ENCODE data around the gene VPS35L. TPM values are rescaled to one million over a fixed set of nuclear protein-coding genes. Genes with fewer than 3 reads are reported as not detected.
A peak's percentile ranks its signal among the peaks of the same experiment; 100 is the strongest.

The VPS35L gene
- total RNA-seq, 6 experiments from 2014 or later, result 65.6 to 81.9 (median 76.8) TPM

DNA sequence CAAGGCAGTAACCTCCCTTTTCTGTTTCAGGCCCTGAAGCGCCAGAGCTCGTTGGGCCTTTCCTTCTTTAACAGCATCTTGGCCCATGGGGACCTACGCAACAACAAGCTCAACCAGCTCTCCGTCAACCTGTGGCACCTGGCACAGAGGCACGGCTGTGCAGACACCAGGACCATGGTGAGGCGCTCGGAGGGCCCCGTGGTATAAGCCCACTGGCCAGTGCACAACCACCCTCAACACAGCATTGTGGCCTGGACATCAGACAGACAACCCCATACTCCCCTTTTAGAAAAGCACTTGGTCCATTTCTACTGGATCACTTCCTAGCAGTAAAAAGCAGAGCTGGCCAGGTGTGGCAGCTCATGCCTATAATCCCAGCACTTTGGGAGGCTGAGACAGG is 144.0 kb downstream of the VPS35L start:
- Mint-ChIP-seq H3K4me3 (no peak overlapping the region), H3K27ac (no peak overlapping the region), H3K36me3 (ENCODE audit: low read depth) (peaks cover 38% of the 10 kb centered on the region), H3K27me3 (ENCODE audit: insufficient read depth) (peaks cover 7% of the 10 kb centered on the region; the same call in 1 of the 2 replicates), H3K4me1 (ENCODE audit: low read depth) (peaks cover 53% of the 10 kb centered on the region), H3K9me3 (no peaks in the 10 kb centered on the region)
- no peak for TF ChIP-seq CTCF (IDR thresholded peaks at IDR 0.05)
- no peak for DNase-seq

GRCh38 chr16:19700319-19700781 is 144.8 kb downstream of the VPS35L start:
- Mint-ChIP-seq H3K27me3 (ENCODE audit: insufficient read depth) (peaks cover 10% of the 10 kb centered on the region; the same call in 1 of the 2 replicates), H3K27ac (peak overlapping the region; percentile 27; the same call in 1 of the 2 replicates), H3K4me1 (ENCODE audit: low read depth) (peaks cover 62% of the 10 kb centered on the region), H3K36me3 (ENCODE audit: low read depth) (peaks cover 46% of the 10 kb centered on the region), H3K9me3 (no peaks in the 10 kb centered on the region), H3K4me3 (0 out of 2 replicates have a peak overlapping the region, but pooled peaks have one; percentile 15)
- no peak for DNase-seq
- no peak for TF ChIP-seq CTCF (IDR thresholded peaks at IDR 0.05)

- peaks cover 59% of the 10 kb centered on the region for H3K4me1 Mint-ChIP-seq (ENCODE audit: low read depth)
- peaks cover 51% of the 10 kb centered on the region for H3K36me3 Mint-ChIP-seq (ENCODE audit: low read depth)
- peak overlapping the region; percentile 27; the same call in 1 of the 2 replicates for H3K27ac Mint-ChIP-seq
- no peak for DNase-seq
- H3K9me3 Mint-ChIP-seq, result no peaks in the 10 kb centered on the region
- no peak for TF ChIP-seq CTCF (IDR thresholded peaks at IDR 0.05)
- H3K4me3 Mint-ChIP-seq, result no peak overlapping the region
- H3K27me3 Mint-ChIP-seq (ENCODE audit: insufficient read depth), result peaks cover 10% of the 10 kb centered on the region; the same call in 1 of the 2 replicates
These were observed 145.6 kb downstream of the VPS35L start for GRCh38 chr16:19701091-19701490.

GRCh38 chr16:19703172-19703889 is 147.8 kb downstream of the VPS35L start:
- no peak for DNase-seq
- no peak for TF ChIP-seq CTCF (IDR thresholded peaks at IDR 0.05)
- peaks cover 44% of the 10 kb centered on the region for H3K4me1 Mint-ChIP-seq (ENCODE audit: low read depth)
- H3K4me3 Mint-ChIP-seq, result no peak overlapping the region
- H3K36me3 Mint-ChIP-seq (ENCODE audit: low read depth), result peaks cover 49% of the 10 kb centered on the region
- H3K27me3 Mint-ChIP-seq (ENCODE audit: insufficient read depth), result peaks cover 5% of the 10 kb centered on the region; the same call in 1 of the 2 replicates
- peak overlapping the region; percentile 73; the same call in 1 of the 2 replicates for H3K27ac Mint-ChIP-seq
- no peaks in the 10 kb centered on the region for H3K9me3 Mint-ChIP-seq

- no peak overlapping the region for H3K4me3 Mint-ChIP-seq
- DNase-seq, result peak; percentile 46
- TF ChIP-seq CTCF (IDR thresholded peaks at IDR 0.05), result no peak
- peaks cover 3% of the 10 kb centered on the region; the same call in 1 of the 2 replicates for H3K27me3 Mint-ChIP-seq (ENCODE audit: insufficient read depth)
- H3K4me1 Mint-ChIP-seq (ENCODE audit: low read depth), result peaks cover 33% of the 10 kb centered on the region
- H3K9me3 Mint-ChIP-seq, result no peaks in the 10 kb centered on the region
- peak overlapping the region; percentile 73 for H3K27ac Mint-ChIP-seq
- peaks cover 43% of the 10 kb centered on the region for H3K36me3 Mint-ChIP-seq (ENCODE audit: low read depth)
These were observed 149.0 kb downstream of the VPS35L start for GRCh38 chr16:19704321-19705145.

All from HFFc6 (cell line).